DOHH2 (cell line): ENCODE data around the gene DAP.

Experiments used
- H3F3A ChIP-seq: fragments of 200-600 bp; sonication (generic), shearing (Covaris generic); 2 replicates; pipeline ENCODE4 v1.6.0; 2016; ENCODE audit warnings: antibody characterized with exemption, mild to moderate bottlenecking; ENCODE audit not compliant: control insufficient read depth, insufficient read depth
- H3K27ac ChIP-seq: fragments of 200-600 bp; sonication (generic); 2 replicates; pipeline ENCODE4 v1.5.1; 2014; ENCODE audit warnings: low read depth, mild to moderate bottlenecking, low read length, moderate library complexity
- H3K27me3 ChIP-seq: fragments of 200-600 bp; sonication (generic); 2 replicates; pipeline ENCODE4 v1.6.1; 2014; ENCODE audit warnings: mild to moderate bottlenecking, low read length, mixed read lengths; ENCODE audit not compliant: control insufficient read depth
- H3K36me3 ChIP-seq: fragments of 200-600 bp; sonication (generic); 2 replicates; pipeline ENCODE4 v1.6.1; 2014; ENCODE audit warnings: mild to moderate bottlenecking, low read length, moderate library complexity, mixed read lengths; ENCODE audit not compliant: control insufficient read depth
- H3K4me1 ChIP-seq: fragments of 200-600 bp; sonication (generic); 2 replicates; pipeline ENCODE4 v1.6.1; 2014; ENCODE audit warnings: mild to moderate bottlenecking, low read length, mixed read lengths; ENCODE audit not compliant: control insufficient read depth
- H3K4me2 ChIP-seq: fragments of 200-600 bp; sonication (generic); 2 replicates; pipeline ENCODE4 v1.6.0; 2014; ENCODE audit warnings: mild to moderate bottlenecking, low read length, moderate library complexity
- H3K4me3 ChIP-seq: fragments of 200-600 bp; sonication (generic); 2 replicates; pipeline ENCODE4 v1.5.1; 2014; ENCODE audit warnings: mild to moderate bottlenecking, low read length, mixed read lengths
- H3K79me2 ChIP-seq: fragments of 200-600 bp; sonication (generic); 2 replicates; pipeline ENCODE4 v1.6.1; 2014; ENCODE audit warnings: mild to moderate bottlenecking, low read length, mixed read lengths; ENCODE audit not compliant: control insufficient read depth
- H3K9me2 ChIP-seq: fragments of 200-600 bp; sonication (generic); replicated peaks from 2 replicates; pipeline ENCODE4 v1.6.1; 2014; ENCODE audit warnings: mild to moderate bottlenecking, low read length, mixed read lengths; ENCODE audit not compliant: control insufficient read depth
- H3K9me3 ChIP-seq: fragments of 200-600 bp; sonication (generic); 2 replicates; pipeline ENCODE4 v1.6.1; 2014; ENCODE audit warnings: antibody characterized with exemption, low read length, mixed read lengths; ENCODE audit not compliant: control insufficient read depth, insufficient read depth
- H4K20me1 ChIP-seq: fragments of 200-600 bp; sonication (generic); 2 replicates; pipeline ENCODE4 v1.6.0; 2014; ENCODE audit warnings: low read depth, mild to moderate bottlenecking, antibody characterized with exemption, low read length, moderate library complexity; ENCODE audit not compliant: control insufficient read depth, insufficient read depth
- EZH2phosphoT487 ChIP-seq: fragments of 200-600 bp; sonication (generic); IDR thresholded peaks from 2 replicates; pipeline ENCODE4 v1.6.1; 2017; ENCODE audit warnings: borderline replicate concordance, mild to moderate bottlenecking, antibody characterized with exemption, low read length, moderate library complexity, mixed read lengths
- TF ChIP-seq, protein P1 (sequence below): fragments of 200-600 bp; sonication (generic); IDR thresholded peaks from one replicate; pipeline ENCODE4 v1.5.1; 2014; ENCODE audit warnings: antibody characterized with exemption, mild to moderate bottlenecking, low read depth, low read length; ENCODE audit not compliant: poor library complexity, severe bottlenecking

DAP gene, protein sequence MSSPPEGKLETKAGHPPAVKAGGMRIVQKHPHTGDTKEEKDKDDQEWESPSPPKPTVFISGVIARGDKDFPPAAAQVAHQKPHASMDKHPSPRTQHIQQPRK

DNA sequence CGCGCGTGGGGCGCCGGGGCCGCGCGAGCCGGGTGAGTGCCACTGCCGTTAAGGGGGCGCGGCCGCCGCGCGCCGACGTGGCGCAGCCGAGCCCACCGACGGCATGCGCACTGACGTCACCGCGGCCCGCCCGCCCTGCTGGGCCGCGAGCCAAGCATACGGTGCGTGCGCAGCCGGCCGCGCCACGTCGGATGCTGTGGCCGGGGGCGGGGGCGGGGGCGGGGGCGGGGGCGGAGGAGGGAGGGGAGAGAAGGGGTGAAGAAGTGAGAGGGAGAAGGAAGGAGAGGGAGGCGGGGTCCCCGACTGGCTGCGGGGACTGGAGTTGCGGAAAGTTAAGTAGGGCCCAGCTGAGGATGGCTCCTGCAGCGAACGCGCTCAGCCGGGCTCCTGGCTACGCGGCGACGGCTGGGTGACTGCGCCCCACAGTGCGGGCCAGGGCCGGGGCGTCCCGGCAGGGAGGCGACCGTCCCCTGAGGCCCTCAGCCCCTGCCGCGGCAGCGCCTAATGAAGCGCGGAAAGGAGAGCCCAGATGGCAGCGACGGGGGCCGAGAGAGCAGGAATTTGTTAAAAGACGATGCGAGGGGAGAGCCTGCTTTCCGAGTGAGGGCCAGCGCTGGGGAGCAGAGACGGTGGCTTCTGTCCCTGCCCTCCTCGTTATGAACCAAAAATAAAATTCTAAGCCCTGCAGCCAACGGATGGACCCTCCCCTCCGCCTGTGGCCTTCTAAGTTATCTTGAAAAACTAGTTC, at the start of gene DAP:
Gene DAP, minus strand, starts transcription at position 50 of the 748 bp plus-strand sequence. CDS start 166 bp downstream, outside the sequence.
- Histone ChIP-seq H3K79me2 (peaks cover 45% of the 10 kb centered on the region), H3K4me3 (peak within 1 kb of the TSS; percentile 80), H4K20me1 (peaks cover 7% of the 10 kb centered on the region; the same call in 1 of the 2 replicates), H3K9me2 (no peaks in the 10 kb centered on the region), H3F3A (peaks cover 15% of the 10 kb centered on the region), H3K4me2 (peak within 1 kb of the TSS; percentile 84), H3K9me3 (no peaks in the 10 kb centered on the region), H3K27me3 (no peaks in the 10 kb centered on the region), H3K27ac (peak within 1 kb of the TSS; percentile 95), H3K36me3 (peaks cover 35% of the 10 kb centered on the region), H3K4me1 (peaks cover 60% of the 10 kb centered on the region)
- TF ChIP-seq EZH2phosphoT487, result no peak
- TF ChIP-seq, protein P1, sequence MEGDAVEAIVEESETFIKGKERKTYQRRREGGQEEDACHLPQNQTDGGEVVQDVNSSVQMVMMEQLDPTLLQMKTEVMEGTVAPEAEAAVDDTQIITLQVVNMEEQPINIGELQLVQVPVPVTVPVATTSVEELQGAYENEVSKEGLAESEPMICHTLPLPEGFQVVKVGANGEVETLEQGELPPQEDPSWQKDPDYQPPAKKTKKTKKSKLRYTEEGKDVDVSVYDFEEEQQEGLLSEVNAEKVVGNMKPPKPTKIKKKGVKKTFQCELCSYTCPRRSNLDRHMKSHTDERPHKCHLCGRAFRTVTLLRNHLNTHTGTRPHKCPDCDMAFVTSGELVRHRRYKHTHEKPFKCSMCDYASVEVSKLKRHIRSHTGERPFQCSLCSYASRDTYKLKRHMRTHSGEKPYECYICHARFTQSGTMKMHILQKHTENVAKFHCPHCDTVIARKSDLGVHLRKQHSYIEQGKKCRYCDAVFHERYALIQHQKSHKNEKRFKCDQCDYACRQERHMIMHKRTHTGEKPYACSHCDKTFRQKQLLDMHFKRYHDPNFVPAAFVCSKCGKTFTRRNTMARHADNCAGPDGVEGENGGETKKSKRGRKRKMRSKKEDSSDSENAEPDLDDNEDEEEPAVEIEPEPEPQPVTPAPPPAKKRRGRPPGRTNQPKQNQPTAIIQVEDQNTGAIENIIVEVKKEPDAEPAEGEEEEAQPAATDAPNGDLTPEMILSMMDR, result no peak

DNA sequence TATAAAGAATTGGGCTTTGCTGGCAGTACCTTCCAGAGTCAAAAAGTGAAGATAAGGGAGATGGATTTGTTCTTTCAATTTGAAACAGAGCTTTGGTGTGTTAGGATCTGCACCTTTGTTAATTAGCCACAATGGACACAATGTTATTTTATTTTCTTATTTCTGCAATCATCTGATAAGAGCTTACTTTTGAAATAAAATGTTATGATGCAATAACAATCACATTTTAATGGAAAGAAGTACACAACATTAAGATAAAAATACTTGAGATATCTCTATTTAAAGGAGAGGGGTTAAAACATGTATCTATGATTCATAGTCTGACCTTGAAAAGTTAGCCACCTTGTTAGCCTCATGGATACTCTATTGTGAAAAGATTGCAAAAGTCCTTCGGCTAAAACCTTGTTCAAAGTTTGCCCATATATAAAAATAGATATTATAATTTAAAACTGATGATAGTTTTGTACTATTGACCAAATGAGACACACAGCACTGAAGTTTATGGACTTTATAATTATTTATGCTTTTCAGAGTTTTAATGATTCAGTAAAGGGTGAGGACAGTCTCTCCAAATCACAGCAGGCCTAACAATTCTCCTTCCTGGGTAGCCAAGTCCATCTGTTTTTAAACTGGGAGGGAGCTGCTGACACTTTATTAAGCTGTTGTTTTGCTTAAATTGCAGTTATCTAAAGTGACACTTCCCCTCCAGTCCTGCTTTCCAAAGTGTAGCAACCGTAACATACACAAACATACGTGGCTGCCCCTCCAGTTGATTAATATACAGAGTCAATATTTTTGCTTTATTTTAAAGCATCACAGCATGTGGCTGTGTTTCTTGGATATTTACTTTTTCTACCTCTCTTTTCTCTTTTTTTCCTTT, 47.6 kb upstream of the DAP start:
- H3K4me1 ChIP-seq, result no peaks in the 10 kb centered on the region
- H4K20me1 ChIP-seq, result no peaks in the 10 kb centered on the region
- 0 out of 2 replicates have a peak, but pooled peaks cover 3% of the 10 kb centered on the region for H3K9me3 ChIP-seq
- no peaks in the 10 kb centered on the region for H3F3A ChIP-seq
- no peak overlapping the region for H3K4me2 ChIP-seq
- TF ChIP-seq, protein P1, result no peak
- TF ChIP-seq EZH2phosphoT487, result no peak
- H3K36me3 ChIP-seq, result no peaks in the 10 kb centered on the region
- no peaks in the 10 kb centered on the region for H3K79me2 ChIP-seq
- H3K27ac ChIP-seq, result no peak overlapping the region
- H3K9me2 ChIP-seq, result no peaks in the 10 kb centered on the region
- H3K27me3 ChIP-seq, result no peaks in the 10 kb centered on the region
- no peak overlapping the region for H3K4me3 ChIP-seq

DNA sequence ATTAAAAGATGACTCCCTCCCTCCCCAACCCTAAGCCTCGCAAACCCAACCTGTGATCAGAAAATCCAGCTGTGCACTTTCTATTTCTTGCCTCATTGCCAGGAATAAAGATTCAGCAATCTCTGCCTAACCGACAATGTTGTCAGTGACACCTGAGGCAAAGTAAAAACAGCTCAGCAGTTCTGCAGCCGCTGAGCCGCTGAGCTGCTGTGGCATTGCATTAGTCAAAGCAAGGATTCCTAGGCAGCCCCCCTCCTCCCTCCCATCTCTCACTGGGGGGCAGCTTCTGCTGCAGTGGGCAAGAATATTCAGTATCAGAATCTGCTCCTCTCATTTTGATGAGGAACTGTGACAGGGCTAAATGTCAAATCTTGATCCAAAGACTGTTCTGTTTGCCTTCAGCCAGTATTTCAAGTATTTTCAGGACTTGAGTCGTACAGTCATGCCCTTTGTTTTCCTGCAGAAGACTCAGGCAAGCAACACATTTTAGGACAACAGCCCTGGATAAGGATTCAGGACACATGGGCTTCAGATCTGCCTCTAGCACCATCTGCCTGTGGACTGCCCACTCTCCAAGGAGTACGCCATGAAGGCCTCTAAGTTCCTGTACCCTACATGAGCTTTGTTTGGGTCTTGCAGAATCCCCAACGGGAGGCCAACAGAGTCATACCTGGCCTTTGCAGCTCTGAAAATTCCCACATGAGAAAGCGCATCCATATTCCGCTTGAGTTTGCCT, 41.1 kb upstream of the DAP start:
- Histone ChIP-seq H3K4me3 (no peak overlapping the region), H3K79me2 (no peaks in the 10 kb centered on the region), H3K4me1 (no peaks in the 10 kb centered on the region), H3K9me2 (no peaks in the 10 kb centered on the region), H3K9me3 (0 out of 2 replicates have a peak, but pooled peaks cover 3% of the 10 kb centered on the region), H3F3A (no peaks in the 10 kb centered on the region), H3K27ac (no peak overlapping the region), H4K20me1 (no peaks in the 10 kb centered on the region), H3K4me2 (no peak overlapping the region), H3K27me3 (peaks cover 9% of the 10 kb centered on the region; the same call in 1 of the 2 replicates), H3K36me3 (no peaks in the 10 kb centered on the region)
- TF ChIP-seq, protein P1, result no peak
- TF ChIP-seq EZH2phosphoT487, result no peak
